Heart left ventricle (tissue), 13 donors: Measurements from ENCODE around the gene JAKMIP1.

Source experiments
- CTCF ChIP-seq, 12 donors: fragments of 200-600 bp; sonication (generic) in 4 of 12; IDR thresholded peaks; one replicate each; pipeline versions ENCODE4 v1.5.0 to v1.8.0; 2018 to 2022; ENCODE audit warnings: antibody characterized with exemption in 12 of 12, mild to moderate bottlenecking in 5 of 12
- POLR2A ChIP-seq, 2 donors: fragments of 450-650 bp; IDR thresholded peaks; one replicate each; pipeline ENCODE4 v1.6.1; 2017; ENCODE audit warnings: antibody characterized with exemption in 2 of 2, mild to moderate bottlenecking in 2 of 2, moderate library complexity in 2 of 2
- donor health status: ischemic (EF 13 %, LVEDD 7.1; RV severe dilation, severe dysfunction).
- donor health status: DM: no; HTN: yes; CAD: no.
- donor health status: DM: no; HTN: no; CAD: no.
- donor health status: ischemic (EF 25% LVEDD 6.9; RV normal size, moderate dysfunction).
- donor health status: ischemic (EF 25% LVEDD 5.7; RV mildly dilated, moderate dysfunction).
- donor health status: ischemic (EF 35%, LVEDD 5.7; RV mildly dilated, moderate dysfunction).
- donor health status: nonischemic (EF 11% LVEDD 7.7; RV severe dilation, severe dysfunction).
- donor health status: DM: yes; HTN: yes; CAD: no.
- donor health status: PGD.
- donor health status: ischemic (EF 29% LVEDD 5.4; RV normal size, mild dysfunction).
- donor health status: nonischemic (EF 23%, LVEDD 6.1; RV moderate dilation, normal function).

DNA sequence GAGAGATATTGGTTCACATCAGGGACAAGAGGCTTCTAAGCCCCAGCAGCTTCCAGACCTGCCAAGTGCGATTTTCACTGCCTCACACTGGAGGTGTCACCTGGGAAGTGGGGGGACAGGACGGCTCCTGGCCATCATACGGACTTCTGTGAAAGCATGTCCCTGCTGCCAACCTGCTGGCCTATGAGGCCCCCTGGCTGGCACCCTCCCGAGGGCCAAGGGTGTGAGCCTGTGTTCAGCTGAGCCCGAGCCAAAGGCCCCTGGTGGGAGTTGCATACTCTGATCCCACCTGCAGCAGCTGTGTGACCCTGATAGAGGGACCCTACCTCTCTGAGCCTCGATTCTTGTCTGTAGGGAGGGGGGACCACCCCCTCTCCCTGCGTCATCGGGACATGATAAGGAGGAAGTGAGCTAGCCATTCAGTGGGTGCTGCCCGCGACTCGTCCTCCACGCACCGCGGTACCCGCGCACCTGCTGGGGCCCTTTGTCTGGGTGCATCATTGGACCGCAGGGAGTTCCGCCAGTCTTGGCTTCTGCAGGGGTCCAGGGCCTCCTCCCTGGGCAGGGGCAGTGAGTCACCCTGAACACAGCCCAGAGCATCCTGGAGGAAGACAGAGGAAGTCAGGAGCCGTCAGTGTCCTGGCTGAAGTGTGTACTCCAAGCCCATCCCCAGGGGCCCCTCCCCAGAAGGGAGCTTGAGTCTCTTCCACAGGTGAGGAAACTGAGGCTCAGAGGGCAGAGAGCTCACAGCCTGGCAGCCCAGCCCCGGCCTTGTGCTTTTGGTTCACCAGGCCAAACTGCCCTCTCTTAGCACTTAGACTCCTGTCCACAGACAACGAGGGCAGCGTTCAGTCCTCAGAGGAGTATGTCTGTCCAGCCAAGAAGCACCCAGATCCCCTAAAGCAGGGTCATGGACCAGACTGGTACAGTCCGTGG lies 206.2 kb downstream of the JAKMIP1 start:
- TF ChIP-seq POLR2A (IDR thresholded peaks at IDR 0.05): no peak
- TF ChIP-seq CTCF (IDR thresholded peaks at IDR 0.05): no peak
